ENCODE measurements around the gene PLEKHA6. TPM values are rescaled to one million over a fixed set of nuclear protein-coding genes. Genes with fewer than 3 reads are reported as not detected.

The PLEKHA6 gene
- total and polyA plus RNA-seq, 2 experiments from 2014 or later, result 2.8 to 6.2 TPM

- Histone ChIP-seq H2AFZ (no peak overlapping the region), H3K9me2 (ENCODE audit: insufficient read depth) (no peaks in the 10 kb centered on the region), H3K36me3 (ENCODE audit: insufficient read depth) (no peaks in the 10 kb centered on the region), H3K79me2 (replicated peaks; ENCODE audit: insufficient read depth) (no peaks in the 10 kb centered on the region), H3K27ac (ENCODE audit: low read depth) (no peak overlapping the region), H3K4me3 (no peak overlapping the region; the same call in 1 of the 2 replicates), H3K27me3 (ENCODE audit: insufficient read depth) (no peaks in the 10 kb centered on the region), H3K4me2 (peak overlapping the region; percentile 74), H3K4me1 (ENCODE audit: insufficient read depth) (peaks cover 8% of the 10 kb centered on the region; the same call in 1 of the 2 replicates), H3F3A (replicated peaks; ENCODE audit: low read depth) (no peaks in the 10 kb centered on the region; the same call in 1 of the 2 replicates), H4K20me1 (replicated peaks; ENCODE audit: insufficient read depth) (no peaks in the 10 kb centered on the region; the same call in 1 of the 2 replicates)
- Mint-ChIP-seq H3K36me3 (ENCODE audit: low read depth) (no peaks in the 10 kb centered on the region), H3K27ac (no peak overlapping the region), H3K4me3 (no peak overlapping the region), H3K4me1 (peaks cover 4% of the 10 kb centered on the region), H3K9me3 (no peaks in the 10 kb centered on the region), H3K27me3 (ENCODE audit: insufficient read depth, low read depth, poor library complexity) (no peaks in the 10 kb centered on the region)
- no peak for TF ChIP-seq ZNF331 (CRISPR knock-in tag; IDR thresholded peaks at IDR 0.05; ENCODE audit: low read depth)
- DNase-seq (ENCODE audit: low spot score) (no peak), ATAC-seq (no peak)
These were observed 147.0 kb downstream of the PLEKHA6 start for GRCh38 chr1:204212715-204213114.

- H3K79me2 ChIP-seq (replicated peaks; ENCODE audit: insufficient read depth), result no peaks in the 10 kb centered on the region
- H2AFZ ChIP-seq, result no peak overlapping the region
- ATAC-seq (no peak), DNase-seq (ENCODE audit: low spot score) (no peak)
- peaks cover 8% of the 10 kb centered on the region for H3K4me1 Mint-ChIP-seq
- no peak overlapping the region for H3K27ac ChIP-seq (ENCODE audit: low read depth)
- H3K4me2 ChIP-seq, result no peak overlapping the region
- no peak overlapping the region for H3K27ac Mint-ChIP-seq
- H3K9me3 Mint-ChIP-seq, result no peaks in the 10 kb centered on the region
- no peaks in the 10 kb centered on the region for H3K27me3 Mint-ChIP-seq (ENCODE audit: insufficient read depth, low read depth, poor library complexity)
- no peaks in the 10 kb centered on the region; the same call in none of the 2 replicates for H4K20me1 ChIP-seq (replicated peaks; ENCODE audit: insufficient read depth)
- no peaks in the 10 kb centered on the region for H3K9me2 ChIP-seq (ENCODE audit: insufficient read depth)
- no peak overlapping the region for H3K4me3 Mint-ChIP-seq
- no peak overlapping the region for H3K4me3 ChIP-seq
- no peaks in the 10 kb centered on the region for H3K36me3 Mint-ChIP-seq (ENCODE audit: low read depth)
- no peaks in the 10 kb centered on the region for H3K36me3 ChIP-seq (ENCODE audit: insufficient read depth)
- peaks cover 8% of the 10 kb centered on the region; the same call in 1 of the 2 replicates for H3K4me1 ChIP-seq (ENCODE audit: insufficient read depth)
- no peaks in the 10 kb centered on the region for H3K27me3 ChIP-seq (ENCODE audit: insufficient read depth)
- peaks cover 5% of the 10 kb centered on the region; the same call in 1 of the 2 replicates for H3F3A ChIP-seq (replicated peaks; ENCODE audit: low read depth)
- TF ChIP-seq, protein P1, sequence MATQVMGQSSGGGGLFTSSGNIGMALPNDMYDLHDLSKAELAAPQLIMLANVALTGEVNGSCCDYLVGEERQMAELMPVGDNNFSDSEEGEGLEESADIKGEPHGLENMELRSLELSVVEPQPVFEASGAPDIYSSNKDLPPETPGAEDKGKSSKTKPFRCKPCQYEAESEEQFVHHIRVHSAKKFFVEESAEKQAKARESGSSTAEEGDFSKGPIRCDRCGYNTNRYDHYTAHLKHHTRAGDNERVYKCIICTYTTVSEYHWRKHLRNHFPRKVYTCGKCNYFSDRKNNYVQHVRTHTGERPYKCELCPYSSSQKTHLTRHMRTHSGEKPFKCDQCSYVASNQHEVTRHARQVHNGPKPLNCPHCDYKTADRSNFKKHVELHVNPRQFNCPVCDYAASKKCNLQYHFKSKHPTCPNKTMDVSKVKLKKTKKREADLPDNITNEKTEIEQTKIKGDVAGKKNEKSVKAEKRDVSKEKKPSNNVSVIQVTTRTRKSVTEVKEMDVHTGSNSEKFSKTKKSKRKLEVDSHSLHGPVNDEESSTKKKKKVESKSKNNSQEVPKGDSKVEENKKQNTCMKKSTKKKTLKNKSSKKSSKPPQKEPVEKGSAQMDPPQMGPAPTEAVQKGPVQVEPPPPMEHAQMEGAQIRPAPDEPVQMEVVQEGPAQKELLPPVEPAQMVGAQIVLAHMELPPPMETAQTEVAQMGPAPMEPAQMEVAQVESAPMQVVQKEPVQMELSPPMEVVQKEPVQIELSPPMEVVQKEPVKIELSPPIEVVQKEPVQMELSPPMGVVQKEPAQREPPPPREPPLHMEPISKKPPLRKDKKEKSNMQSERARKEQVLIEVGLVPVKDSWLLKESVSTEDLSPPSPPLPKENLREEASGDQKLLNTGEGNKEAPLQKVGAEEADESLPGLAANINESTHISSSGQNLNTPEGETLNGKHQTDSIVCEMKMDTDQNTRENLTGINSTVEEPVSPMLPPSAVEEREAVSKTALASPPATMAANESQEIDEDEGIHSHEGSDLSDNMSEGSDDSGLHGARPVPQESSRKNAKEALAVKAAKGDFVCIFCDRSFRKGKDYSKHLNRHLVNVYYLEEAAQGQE (IDR thresholded peaks at IDR 0.05; ENCODE audit: unreplicated experiment), result no peak
- TF ChIP-seq, protein P2, sequence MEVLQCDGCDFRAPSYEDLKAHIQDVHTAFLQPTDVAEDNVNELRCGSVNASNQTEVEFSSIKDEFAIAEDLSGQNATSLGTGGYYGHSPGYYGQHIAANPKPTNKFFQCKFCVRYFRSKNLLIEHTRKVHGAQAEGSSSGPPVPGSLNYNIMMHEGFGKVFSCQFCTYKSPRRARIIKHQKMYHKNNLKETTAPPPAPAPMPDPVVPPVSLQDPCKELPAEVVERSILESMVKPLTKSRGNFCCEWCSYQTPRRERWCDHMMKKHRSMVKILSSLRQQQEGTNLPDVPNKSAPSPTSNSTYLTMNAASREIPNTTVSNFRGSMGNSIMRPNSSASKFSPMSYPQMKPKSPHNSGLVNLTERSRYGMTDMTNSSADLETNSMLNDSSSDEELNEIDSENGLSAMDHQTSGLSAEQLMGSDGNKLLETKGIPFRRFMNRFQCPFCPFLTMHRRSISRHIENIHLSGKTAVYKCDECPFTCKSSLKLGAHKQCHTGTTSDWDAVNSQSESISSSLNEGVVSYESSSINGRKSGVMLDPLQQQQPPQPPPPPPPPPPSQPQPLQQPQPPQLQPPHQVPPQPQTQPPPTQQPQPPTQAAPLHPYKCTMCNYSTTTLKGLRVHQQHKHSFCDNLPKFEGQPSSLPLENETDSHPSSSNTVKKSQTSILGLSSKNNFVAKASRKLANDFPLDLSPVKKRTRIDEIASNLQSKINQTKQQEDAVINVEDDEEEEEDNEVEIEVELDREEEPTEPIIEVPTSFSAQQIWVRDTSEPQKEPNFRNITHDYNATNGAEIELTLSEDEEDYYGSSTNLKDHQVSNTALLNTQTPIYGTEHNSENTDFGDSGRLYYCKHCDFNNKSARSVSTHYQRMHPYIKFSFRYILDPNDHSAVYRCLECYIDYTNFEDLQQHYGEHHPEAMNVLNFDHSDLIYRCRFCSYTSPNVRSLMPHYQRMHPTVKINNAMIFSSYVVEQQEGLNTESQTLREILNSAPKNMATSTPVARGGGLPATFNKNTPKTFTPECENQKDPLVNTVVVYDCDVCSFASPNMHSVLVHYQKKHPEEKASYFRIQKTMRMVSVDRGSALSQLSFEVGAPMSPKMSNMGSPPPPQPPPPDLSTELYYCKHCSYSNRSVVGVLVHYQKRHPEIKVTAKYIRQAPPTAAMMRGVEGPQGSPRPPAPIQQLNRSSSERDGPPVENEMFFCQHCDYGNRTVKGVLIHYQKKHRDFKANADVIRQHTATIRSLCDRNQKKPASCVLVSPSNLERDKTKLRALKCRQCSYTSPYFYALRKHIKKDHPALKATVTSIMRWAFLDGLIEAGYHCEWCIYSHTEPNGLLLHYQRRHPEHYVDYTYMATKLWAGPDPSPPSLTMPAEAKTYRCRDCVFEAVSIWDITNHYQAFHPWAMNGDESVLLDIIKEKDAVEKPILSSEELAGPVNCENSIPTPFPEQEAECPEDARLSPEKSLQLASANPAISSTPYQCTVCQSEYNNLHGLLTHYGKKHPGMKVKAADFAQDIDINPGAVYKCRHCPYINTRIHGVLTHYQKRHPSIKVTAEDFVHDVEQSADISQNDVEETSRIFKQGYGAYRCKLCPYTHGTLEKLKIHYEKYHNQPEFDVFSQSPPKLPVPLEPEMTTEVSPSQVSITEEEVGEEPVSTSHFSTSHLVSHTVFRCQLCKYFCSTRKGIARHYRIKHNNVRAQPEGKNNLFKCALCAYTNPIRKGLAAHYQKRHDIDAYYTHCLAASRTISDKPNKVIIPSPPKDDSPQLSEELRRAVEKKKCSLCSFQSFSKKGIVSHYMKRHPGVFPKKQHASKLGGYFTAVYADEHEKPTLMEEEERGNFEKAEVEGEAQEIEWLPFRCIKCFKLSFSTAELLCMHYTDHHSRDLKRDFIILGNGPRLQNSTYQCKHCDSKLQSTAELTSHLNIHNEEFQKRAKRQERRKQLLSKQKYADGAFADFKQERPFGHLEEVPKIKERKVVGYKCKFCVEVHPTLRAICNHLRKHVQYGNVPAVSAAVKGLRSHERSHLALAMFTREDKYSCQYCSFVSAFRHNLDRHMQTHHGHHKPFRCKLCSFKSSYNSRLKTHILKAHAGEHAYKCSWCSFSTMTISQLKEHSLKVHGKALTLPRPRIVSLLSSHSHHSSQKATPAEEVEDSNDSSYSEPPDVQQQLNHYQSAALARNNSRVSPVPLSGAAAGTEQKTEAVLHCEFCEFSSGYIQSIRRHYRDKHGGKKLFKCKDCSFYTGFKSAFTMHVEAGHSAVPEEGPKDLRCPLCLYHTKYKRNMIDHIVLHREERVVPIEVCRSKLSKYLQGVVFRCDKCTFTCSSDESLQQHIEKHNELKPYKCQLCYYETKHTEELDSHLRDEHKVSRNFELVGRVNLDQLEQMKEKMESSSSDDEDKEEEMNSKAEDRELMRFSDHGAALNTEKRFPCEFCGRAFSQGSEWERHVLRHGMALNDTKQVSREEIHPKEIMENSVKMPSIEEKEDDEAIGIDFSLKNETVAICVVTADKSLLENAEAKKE (CRISPR knock-in tag; IDR thresholded peaks at IDR 0.05), result no peak
- TF ChIP-seq POLR2AphosphoS5 (IDR thresholded peaks at IDR 0.05; ENCODE audit: low read depth), result no peak
- TF ChIP-seq CREB1 (CRISPR knock-in tag; IDR thresholded peaks at IDR 0.05; ENCODE audit: low read depth), result no peak
- no peak for TF ChIP-seq ZNF331 (CRISPR knock-in tag; IDR thresholded peaks at IDR 0.05; ENCODE audit: low read depth)
- TF ChIP-seq ZNF114 (CRISPR knock-in tag; IDR thresholded peaks at IDR 0.05), result no peak
- TF ChIP-seq EZH2 (IDR thresholded peaks at IDR 0.05; ENCODE audit: low read depth, unreplicated experiment), result no peak
- no peak for TF ChIP-seq ETS1 (IDR thresholded peaks at IDR 0.05)
- TF ChIP-seq CTCF (conservative IDR thresholded peaks at IDR 0.05; ENCODE audit: low read depth in 2 of 2), result no peak
These were observed 148.7 kb downstream of the PLEKHA6 start for GRCh38 chr1:204211046-204211445.

Measured in GM23338 (cell line).